NK-92 treated with Interleukin-12 subunit alpha and Interleukin-12 subunit beta, amount 100 ng/mL, for 24 hours (cell line): ENCODE results near the gene SYPL2.
"Not testable (repeated sequence)": the region's sequence is repeated elsewhere in the genome, so short reads cannot be mapped to it uniquely, and the experiment has no call there.

ENCODE experiments used
- DNase-seq: peaks from one replicate; lab custom pipeline; 2025; lab: John Stamatoyannopoulos, UW

SYPL2 gene

DNA sequence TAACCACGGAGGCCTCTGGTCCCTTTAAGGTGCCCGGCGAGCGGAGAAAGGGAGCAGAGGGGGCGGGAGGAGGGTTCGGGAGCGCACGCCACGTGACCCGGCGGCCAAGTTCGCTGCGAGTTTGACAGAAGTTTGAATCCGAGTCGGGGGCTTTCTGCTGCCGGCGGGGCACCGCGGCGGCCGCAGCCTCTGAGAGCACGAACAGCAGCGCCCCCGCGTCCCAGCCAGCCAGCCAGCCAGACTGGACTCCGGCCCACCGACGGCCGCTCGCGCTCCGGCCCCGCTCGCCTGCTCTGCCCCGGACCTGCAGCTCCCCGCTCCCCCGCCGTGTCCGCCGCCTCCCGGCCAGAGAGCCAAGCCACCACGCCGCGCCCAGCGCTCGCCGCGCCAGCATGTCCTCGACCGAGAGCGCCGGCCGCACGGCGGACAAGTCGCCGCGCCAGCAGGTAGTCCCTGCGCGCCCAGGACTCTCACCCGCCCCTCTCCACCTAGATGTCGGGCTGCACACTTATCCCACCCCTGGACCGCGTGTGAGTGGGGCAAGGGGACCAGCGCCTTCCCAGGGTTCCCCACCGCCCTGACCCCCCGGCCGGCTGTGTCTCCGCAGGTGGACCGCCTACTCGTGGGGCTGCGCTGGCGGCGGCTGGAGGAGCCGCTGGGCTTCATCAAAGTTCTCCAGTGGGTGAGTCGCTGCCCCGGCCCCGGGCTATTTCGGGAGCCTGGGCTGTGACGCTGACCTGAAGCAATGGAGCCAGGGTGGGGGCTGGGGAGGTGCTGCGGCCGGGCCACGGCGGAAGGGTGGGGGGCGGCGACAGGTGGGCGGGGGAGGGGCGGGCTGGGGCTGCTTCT lies at the start of gene SYPL2:
TSS of gene SYPL2 (plus strand) at position 95 of the 849 bp plus-strand sequence. CDS start at position 393, 298 bp downstream.
- no peak for DNase-seq

DNA sequence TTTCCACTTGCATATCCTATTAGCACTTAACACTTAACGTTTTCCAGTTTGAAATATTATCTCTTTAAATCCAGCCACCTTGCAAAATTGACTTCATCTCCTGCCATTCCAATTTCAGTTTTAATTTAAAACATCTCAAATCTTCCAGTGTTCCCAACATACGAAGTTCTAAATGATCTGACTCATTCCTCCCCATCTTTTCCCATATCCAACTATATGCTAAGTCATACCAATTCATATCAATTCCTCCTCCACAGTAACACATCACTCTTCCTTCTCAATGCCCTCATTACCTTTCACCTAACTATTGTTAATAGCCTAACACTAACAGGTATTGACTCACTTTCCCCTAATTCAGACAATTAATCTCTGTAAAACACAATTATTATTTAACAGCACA lies 42.8 kb upstream of the SYPL2 start:
- DNase-seq = no peak

- peak; percentile 86 for DNase-seq
Measured at GRCh38 chr1:109425391-109426280, 40.7 kb upstream of the SYPL2 start.

GRCh38 chr1:109426281-109427170 lies 39.8 kb upstream of the SYPL2 start, which contains the start of gene PSMA5:
Gene PSMA5 (minus strand): TSS chr1:109426448. CDS start chr1:109426330, 118 bp downstream.
- peak; percentile 95 for DNase-seq

GRCh38 chr1:109427171-109427467 lies 39.2 kb upstream of the SYPL2 start:
- no peak for DNase-seq

DNA sequence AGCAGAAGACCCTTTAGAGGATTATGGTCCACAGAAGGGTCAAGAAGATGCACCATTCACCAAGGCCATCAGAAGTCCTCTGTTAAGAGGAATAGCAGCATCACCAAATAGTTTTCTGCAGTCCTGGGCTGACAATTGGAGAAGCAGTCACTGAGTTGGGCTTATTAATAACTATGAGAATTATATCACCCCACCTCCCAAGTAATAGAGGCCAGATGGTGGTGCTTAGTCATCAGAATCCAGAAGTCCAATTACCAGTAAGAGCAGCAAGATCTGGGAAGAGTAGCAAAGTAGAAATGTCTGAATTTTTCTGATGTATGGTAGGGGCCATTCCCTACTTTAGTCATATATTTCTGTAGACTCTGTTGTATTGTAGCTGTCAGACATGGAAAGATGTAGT lies 34.0 kb upstream of the SYPL2 start:
- DNase-seq = no peak

GRCh38 chr1:109433322-109433721 lies 33.0 kb upstream of the SYPL2 start:
- no peak for DNase-seq

GRCh38 chr1:109434484-109434883 lies 31.9 kb upstream of the SYPL2 start:
- DNase-seq = no peak

DNA sequence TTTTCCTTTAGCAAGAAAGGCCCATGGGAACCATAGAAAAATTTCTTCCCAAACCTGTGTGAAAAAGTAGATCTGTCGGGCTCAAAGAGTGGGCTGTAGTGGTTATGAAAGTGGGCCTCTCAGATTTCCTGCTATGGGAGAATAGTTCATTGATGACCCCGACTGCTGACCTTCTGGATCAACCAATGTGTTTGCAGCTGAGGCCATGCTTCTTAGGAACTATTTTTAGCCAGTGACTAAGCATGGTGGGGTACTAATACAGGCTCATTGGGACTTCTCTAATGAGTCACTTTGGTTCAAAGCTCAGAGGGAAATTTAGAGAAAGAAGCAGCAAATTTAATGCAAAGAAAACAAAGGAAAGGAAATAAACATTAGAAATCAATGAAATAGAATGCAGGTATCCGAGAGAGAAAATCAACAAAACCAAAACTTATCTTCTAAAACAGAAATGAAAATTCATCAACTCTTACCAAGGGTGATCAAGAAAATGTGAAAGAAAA lies 27.5 kb upstream of the SYPL2 start:
- DNase-seq = no peak

- no peak for DNase-seq
Measured at GRCh38 chr1:109441069-109441468, 25.3 kb upstream of the SYPL2 start.

GRCh38 chr1:109443476-109443875 lies 22.9 kb upstream of the SYPL2 start:
- DNase-seq = no peak

GRCh38 chr1:109444346-109444745 lies 22.0 kb upstream of the SYPL2 start:
- DNase-seq = no peak

GRCh38 chr1:109445949-109446695 lies 20.2 kb upstream of the SYPL2 start:
- DNase-seq = not testable (repeated sequence)

GRCh38 chr1:109447524-109447923 lies 18.8 kb upstream of the SYPL2 start:
- DNase-seq = no peak

DNA sequence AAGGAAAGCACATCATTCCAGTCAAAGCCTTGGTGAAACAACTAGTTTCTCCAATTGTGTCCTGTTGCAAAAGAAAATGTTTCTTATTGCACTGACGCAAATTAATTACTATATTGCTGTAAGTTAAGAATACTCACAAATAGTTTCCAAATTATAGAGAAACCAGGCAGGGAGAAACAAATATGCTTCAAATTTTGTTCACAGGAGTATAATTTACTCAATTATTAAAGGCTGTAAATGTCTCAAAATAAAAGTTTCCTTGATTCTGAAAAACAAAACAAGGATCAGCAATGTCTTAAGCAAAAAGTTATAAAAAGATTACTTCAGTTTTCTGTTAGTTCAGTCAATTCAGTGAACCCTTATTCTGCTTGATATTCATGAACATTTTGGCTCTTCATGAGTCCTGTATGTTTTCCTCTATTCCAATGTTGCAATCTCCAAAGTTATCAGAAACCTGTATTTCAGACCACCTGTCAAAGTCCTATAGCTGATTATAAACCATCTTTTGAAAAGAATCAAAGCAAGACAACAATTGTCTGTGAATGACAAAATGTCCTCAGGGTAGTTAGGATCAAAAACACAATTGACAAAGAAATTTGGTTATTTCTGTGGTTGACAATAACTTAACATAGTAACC lies 11.7 kb upstream of the SYPL2 start:
- DNase-seq = no peak

- no peak for DNase-seq
Measured at GRCh38 chr1:109457819-109458218, 8.5 kb upstream of the SYPL2 start.

GRCh38 chr1:109466125-109466451 lies 258 bp upstream of the SYPL2 start:
- DNase-seq = no peak

DNA sequence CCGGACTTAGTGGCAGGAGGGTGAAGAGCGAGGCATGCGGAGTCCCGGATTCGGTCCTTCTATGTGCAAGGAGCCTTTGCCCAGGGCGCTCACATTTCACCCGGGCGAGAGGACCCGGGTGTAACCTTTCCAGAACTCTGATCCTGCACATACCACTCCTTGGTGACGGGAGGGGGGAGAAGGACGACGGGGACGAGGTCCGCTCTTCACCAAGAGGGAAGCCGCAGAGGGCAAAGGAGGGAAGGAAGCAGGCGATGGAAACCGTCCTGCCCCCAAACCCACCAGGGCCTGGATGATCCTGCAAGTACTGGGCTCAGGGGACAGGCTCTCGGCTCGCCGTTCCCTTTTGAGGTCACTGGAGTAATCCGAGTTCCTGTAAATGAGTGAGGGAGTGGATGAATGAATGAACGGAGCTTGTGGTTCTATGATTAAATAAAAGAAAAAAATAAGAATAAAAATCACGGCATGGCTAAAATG lies 993 bp downstream of the SYPL2 start:
- DNase-seq = no peak

DNA sequence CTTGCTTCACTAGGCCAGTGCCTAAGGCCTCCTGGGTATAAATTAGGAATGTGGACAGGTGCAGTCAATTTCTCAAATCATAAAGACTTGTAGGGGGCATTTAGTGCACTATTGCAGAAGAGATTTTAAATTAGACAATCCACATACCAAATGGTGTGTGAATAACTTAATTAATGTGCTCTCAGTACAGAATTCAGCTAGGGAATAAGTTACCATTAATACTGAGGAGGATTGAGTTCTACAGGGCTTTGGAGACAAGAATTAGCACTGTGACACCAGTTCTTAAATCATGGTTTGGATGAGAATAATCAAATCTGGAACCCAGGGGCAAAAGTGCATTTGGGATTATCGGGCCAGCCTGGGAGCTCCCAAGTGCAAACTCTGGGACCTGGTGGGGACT lies 1.7 kb downstream of the SYPL2 start:
- no peak for DNase-seq

DNA sequence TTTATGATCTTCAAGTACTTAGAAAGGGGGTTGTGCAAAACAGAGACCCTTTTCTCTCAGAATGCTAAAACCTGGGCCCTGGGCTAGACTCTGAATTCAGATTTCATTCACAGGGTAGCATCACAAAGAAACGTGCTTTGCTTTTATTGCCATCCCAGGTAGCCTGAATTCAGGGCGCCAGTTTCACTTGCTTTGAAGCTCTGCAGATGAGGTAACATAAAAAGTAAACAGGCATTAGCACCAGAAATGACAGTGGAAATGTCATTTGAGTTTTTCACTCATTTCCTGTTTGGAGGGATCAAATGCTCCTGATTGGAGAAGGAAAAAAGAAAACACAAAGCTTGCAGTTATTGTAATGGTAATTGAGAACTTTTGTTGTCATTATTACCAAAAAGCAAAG lies 2.6 kb downstream of the SYPL2 start:
- DNase-seq = no peak

DNA sequence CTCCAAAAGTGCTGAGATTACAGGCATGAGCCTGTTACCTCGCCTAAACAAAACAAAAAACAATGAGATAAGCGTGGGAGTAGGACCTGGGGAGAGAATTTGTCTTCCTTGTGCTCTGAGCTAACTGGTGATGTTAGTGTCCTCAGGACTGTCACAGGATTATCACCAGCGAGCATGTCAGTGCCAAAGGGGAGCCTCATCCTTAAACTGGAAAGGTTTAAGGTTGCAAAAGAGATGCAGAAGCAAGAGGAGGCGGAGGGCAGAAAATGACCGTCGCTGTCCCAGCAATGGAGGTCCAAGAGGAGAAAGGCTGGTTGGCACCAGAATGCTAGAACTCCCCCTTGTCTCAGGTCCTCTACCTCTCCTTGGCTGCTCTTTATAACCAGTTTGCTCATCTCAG lies 3.9 kb downstream of the SYPL2 start:
- DNase-seq = no peak
